GM12873 (cell line): ENCODE measurements around the gene SPRN.
"Not testable (repeated sequence)": the region's sequence is repeated elsewhere in the genome, so short reads cannot be mapped to it uniquely, and the experiment has no call there.

Experiments used
- TF ChIP-seq, protein P1 (sequence below): IDR thresholded peaks from 2 replicates; pipeline ENCODE4 v1.5.1; 2012; ENCODE audit warnings: low read depth, mild to moderate bottlenecking, moderate library complexity, low read length, control low read depth; ENCODE audit not compliant: insufficient read depth; ENCODE audit errors: missing control alignments

The SPRN gene, protein sequence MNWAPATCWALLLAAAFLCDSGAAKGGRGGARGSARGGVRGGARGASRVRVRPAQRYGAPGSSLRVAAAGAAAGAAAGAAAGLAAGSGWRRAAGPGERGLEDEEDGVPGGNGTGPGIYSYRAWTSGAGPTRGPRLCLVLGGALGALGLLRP

DNA sequence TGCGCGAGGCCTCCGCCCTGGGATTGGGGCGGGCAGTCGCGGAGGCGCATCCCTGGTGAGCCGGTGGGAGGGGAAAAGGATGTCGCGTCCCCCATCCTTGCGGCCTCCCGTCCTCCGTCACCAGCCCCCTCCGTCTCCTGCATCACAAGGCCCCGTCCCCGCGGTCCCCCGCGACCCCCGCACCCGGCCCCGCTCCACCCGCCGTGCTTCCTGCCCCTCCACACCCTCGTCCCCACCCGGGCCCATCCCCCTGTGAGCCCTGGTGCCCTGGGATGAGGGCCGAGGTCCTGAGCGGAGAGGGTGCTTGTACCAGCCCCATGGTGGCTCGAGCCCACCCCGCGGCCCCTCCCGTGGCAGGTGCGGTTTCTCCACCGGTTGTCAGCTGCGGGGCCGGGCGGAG, at the start of gene SPRN:
Gene SPRN (minus strand): TSS at position 25 of the 400 bp plus-strand sequence. CDS start 944 bp downstream, outside the sequence.
- TF ChIP-seq, protein P1, sequence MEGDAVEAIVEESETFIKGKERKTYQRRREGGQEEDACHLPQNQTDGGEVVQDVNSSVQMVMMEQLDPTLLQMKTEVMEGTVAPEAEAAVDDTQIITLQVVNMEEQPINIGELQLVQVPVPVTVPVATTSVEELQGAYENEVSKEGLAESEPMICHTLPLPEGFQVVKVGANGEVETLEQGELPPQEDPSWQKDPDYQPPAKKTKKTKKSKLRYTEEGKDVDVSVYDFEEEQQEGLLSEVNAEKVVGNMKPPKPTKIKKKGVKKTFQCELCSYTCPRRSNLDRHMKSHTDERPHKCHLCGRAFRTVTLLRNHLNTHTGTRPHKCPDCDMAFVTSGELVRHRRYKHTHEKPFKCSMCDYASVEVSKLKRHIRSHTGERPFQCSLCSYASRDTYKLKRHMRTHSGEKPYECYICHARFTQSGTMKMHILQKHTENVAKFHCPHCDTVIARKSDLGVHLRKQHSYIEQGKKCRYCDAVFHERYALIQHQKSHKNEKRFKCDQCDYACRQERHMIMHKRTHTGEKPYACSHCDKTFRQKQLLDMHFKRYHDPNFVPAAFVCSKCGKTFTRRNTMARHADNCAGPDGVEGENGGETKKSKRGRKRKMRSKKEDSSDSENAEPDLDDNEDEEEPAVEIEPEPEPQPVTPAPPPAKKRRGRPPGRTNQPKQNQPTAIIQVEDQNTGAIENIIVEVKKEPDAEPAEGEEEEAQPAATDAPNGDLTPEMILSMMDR: not testable (repeated sequence)

DNA sequence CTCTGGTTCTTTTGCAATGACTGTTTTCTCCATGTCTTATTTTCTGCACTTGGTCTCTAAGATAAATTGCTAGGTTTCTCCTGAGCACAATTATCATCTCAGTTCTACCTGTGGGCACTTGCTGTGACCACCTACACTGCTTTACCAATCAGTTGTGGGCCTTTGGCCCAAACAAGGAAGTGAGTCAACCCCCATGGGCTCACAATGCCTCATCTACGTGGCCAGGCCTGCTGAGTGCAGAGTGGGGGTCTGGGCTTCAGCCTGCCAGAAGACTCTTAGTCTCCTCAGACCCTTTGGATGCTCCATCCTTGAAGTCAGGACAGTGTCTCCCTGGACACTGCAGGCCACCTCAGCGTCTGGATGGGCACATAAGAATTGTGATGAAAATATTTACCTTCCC, 49.6 kb upstream of the SPRN start:
- TF ChIP-seq, protein P1: no peak

DNA sequence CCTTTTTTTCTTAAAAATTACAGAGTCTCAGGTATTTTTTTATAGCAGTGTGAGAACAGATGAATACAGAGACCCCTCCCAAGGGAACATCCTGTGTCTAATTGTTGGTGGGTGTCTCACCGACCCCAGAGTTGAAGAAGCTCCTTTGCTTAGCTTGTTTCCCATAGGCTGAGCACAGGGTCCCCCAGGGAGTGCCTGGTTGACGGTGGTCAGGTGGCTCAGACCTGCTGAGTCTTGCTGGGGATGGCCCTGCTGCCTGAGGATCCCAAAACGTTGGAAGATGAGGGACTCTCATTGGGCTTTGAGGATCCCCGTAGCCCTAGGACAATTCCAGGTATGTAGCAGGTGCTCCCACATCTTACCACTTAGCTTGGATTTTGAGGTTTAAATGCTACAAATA, 48.8 kb upstream of the SPRN start:
- TF ChIP-seq, protein P1: no peak

DNA sequence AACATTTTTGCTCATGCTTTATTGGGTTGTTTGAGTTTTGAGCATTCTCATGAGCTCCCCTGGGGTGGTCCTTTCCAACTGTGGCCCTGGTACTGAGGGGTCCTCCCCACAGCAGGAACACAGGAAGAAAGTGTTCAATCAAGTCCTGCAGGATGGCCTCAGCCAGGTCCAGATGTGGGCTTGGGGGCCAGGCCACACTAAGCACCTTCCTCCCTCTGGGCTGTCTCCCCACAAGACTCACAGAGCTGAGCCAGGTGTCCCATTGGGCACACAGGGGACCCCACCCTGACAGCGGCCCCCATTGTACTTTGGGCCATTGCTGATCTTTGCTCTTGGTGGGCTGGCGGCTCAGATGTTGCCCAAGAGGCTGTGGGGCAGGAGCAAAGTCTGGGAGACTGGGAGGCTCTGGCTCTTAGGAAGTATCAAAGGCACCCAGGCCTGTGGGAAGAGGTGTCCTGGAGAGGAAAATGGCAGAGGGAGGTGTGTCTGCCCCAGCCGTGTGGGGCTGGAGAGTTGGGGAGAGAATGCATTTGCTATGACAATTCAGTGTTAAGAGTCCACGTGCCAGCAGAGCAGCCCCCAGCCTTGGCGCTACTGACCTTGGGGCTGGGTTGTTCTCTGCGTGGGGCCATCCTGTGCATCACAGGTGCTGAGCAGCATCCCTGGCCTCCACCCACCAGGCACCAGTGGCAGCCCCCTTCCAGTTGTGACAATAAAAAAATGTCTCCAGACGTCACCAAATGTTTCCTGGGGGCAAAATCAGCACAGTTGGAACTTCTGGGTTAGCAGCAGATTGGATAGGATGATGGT, 47.1 kb upstream of the SPRN start:
- TF ChIP-seq, protein P1: no peak

DNA sequence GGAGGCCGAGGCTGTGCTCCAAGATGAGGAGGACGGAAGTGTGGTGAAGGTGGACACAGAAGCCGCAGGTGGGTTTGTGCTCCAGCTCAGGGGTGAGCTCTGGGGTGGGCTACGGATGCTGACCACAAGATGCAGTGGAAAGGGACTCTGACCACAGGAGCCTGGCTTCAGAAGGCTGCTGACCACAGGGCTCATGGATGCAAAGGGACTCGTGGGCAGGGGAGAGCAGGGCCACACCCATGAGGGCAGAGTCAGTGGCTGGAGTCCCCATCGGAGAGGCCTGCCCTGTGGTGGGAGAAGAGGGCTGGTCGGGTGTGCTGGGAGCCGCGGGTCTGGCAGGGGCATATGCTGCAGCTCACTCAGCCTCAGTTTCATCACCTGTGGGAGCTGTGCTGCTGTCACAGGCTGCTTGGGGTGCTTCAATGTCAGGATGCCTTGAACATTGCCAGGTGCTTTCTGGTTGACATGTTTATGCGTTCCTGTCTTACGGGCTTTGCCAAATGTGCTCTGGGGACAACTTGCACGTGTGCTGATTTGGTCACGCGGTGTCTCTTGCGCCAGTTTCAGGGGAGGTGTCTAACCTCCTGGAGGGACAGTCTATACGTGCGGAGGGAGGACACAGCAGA, 43.0 kb upstream of the SPRN start:
- TF ChIP-seq, protein P1: no peak

DNA sequence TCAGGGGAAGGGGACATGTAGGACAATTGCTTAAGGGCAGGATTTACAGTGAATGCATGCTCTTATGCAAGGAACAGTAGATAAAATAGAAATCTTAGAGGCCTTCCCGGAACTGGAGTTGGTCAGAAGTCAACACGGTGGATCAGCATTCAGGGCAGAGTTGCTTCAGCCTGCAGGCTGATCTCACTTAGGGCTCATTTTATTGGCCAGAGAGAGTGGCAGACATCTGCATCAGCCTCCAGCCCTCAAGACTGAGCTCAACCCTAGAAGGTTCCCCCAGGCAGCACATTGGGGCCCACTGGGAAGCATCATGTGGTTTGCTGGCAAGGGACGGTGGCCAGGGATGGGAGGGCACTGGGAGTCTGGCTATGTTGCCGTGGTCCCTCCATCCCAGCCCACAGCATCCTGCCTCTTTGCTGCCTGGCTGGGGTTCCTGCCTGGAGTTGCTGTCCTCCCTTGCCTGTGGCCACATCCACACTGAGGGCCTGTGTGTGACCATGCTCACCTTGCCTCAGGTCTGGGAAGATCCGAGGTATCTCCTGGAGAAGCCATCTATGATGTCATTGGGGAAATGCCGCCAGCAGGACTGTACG, 42.4 kb upstream of the SPRN start:
- TF ChIP-seq, protein P1: no peak

DNA sequence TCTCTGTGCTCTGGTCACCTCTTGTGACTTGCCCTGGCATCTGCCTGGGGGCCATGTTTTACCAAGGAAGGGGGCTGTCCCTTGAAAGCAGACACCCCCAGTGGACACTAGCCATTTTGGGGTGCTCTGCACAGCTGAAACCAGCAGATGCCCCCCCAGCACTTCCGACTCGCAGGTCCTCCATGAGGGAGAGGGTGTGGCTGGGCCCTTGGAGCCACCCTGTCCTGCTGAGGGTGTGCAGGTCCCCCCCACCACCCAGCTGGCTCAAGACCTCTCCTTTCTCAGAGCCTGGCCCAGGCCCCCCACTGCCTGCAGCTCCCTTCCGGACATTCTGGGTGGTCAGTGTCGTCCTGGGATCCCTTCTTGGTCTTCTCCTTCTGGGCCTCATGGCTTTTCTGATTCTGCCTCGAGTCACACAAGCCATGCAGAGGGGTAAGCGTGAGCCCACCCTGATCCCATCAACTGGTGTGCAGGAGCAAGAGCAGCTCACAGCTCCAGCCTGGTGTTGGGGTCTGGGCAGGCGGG, 41.6 kb upstream of the SPRN start:
- TF ChIP-seq, protein P1: no peak
